Measurements from ENCODE around the gene KCNJ10.

GRCh38 chr1:160075836-160076235 is 5.9 kb upstream of the KCNJ10 start:
- TF ChIP-seq CTCF (optimal IDR thresholded peaks at IDR 0.05 in 1 of 3, IDR thresholded peaks at IDR 0.05 in 1 of 3, conservative IDR thresholded peaks at IDR 0.05 in 1 of 3; ENCODE audit: extremely low read depth in 1 of 3, insufficient read depth in 2 of 3, low read length in 3 of 3) (no peak), EZH2 (IDR thresholded peaks at IDR 0.05; ENCODE audit: low read length) (no peak)

Data from keratinocyte (primary cell).